ENCODE results near the gene TUBD1.

Gene TUBD1

GRCh38 chr17:59814685-59815084 is 78.1 kb downstream of the TUBD1 start:
- DNase-seq = no peak

- DNase-seq = no peak
These were observed 78.5 kb downstream of the TUBD1 start for GRCh38 chr17:59814276-59814675.

GRCh38 chr17:59812139-59812538 is 80.6 kb downstream of the TUBD1 start:
- no peak for DNase-seq

- DNase-seq = no peak
These were observed 81.5 kb downstream of the TUBD1 start for GRCh38 chr17:59811209-59811608.

GRCh38 chr17:59810894-59811153 is 81.9 kb downstream of the TUBD1 start:
- DNase-seq = no peak

All from stimulated activated CD4-positive, alpha-beta T cell treated with anti-CD3 and anti-CD28 coated beads, Interleukin-4, amount 100 ng/mL, for 1 hour (primary cell).